ENCODE results near the gene QPCT. TPM values are rescaled to one million over a fixed set of nuclear protein-coding genes. Genes with fewer than 3 reads are reported as not detected.

Gene QPCT
- total RNA-seq, 1 experiment from 2014 or later: 4.2 TPM

DNA sequence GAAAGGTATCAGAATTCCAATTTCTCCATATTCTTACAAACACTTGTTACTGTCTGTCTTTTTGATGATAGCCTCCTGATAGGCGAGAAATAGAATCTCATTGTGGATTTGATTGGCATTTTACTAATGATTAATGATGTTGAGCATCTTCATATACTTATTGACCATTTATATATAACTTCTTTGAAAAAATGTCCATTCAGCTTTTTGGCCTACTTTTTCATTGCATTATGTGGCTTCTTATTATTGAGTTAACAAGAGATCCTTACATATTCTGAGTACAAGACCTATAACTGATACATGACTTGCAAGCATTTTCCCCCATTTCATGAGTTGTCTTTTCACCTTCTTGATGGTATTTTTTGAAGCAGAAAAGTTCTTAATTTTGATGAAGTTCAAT, 54.6 kb downstream of the QPCT start:
- intact Hi-C loops (cut with micrococcal nuclease; ENCODE audit: unreplicated experiment): loop anchor here (5.0 to 10.0 kb wide), 2 partner anchors 433 to 876 kb away; no protein-coding TSS in a partner anchor
- no peak for DNase-seq (ENCODE audit: low spot score)
- Histone ChIP-seq H3K4me1 (ENCODE audit: insufficient read depth, low read length, poor library complexity, severe bottlenecking) (no peaks in the 10 kb centered on the region), H3K27me3 (replicated peaks; ENCODE audit: insufficient read depth, low read depth, low read length, poor library complexity) (no peaks in the 10 kb centered on the region), H3K27ac (ENCODE audit: low read depth, low read length, poor library complexity, severe bottlenecking) (no peak overlapping the region), H3K9me3 (ENCODE audit: low read depth, low read length, poor library complexity, severe bottlenecking) (no peaks in the 10 kb centered on the region), H3K36me3 (ENCODE audit: insufficient read depth, low read length, poor library complexity, severe bottlenecking) (no peaks in the 10 kb centered on the region), H3K4me3 (ENCODE audit: low read depth, low read length, poor library complexity, severe bottlenecking) (no peak overlapping the region)
- BruUV-seq (replicated peaks): no TSS peak
- ChIA-PET CTCF (no interaction called here), POLR2A (ENCODE audit: low non-redundant PET) (no interaction called here)
- TF ChIP-seq, protein P1, sequence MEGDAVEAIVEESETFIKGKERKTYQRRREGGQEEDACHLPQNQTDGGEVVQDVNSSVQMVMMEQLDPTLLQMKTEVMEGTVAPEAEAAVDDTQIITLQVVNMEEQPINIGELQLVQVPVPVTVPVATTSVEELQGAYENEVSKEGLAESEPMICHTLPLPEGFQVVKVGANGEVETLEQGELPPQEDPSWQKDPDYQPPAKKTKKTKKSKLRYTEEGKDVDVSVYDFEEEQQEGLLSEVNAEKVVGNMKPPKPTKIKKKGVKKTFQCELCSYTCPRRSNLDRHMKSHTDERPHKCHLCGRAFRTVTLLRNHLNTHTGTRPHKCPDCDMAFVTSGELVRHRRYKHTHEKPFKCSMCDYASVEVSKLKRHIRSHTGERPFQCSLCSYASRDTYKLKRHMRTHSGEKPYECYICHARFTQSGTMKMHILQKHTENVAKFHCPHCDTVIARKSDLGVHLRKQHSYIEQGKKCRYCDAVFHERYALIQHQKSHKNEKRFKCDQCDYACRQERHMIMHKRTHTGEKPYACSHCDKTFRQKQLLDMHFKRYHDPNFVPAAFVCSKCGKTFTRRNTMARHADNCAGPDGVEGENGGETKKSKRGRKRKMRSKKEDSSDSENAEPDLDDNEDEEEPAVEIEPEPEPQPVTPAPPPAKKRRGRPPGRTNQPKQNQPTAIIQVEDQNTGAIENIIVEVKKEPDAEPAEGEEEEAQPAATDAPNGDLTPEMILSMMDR (conservative IDR thresholded peaks at IDR 0.05; ENCODE audit: low read depth, low read length): no peak
- TF ChIP-seq EZH2 (IDR thresholded peaks at IDR 0.05; ENCODE audit: borderline replicate concordance, low read depth, low read length, poor library complexity, severe bottlenecking): no peak

DNA sequence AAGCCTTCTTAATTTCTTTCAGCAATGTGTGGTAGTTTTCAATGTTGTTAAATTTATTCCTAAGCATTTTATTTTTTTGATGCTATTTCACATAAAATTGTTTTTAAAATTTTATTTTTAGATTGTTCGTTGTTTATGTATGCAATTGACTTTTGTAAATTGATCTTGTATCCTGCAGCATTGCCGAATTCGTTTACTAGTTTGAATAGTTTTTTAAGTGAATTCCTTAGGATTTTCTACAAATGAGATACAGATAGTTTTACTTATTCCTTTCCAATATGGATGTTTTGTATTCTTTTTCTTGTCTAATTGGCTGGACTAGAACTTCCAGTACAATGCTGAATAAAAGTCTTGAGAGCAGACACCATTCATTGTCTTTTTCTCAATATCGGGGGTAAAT, 55.6 kb downstream of the QPCT start:
- TF ChIP-seq EZH2 (IDR thresholded peaks at IDR 0.05; ENCODE audit: borderline replicate concordance, low read depth, low read length, poor library complexity, severe bottlenecking): no peak
- TF ChIP-seq, protein P1 (conservative IDR thresholded peaks at IDR 0.05; ENCODE audit: low read depth, low read length): no peak
- intact Hi-C loops (cut with micrococcal nuclease; ENCODE audit: unreplicated experiment): no loop called here
- DNase-seq (ENCODE audit: low spot score): no peak
- no peaks in the 10 kb centered on the region for H3K9me3 ChIP-seq (ENCODE audit: low read depth, low read length, poor library complexity, severe bottlenecking)
- no peaks in the 10 kb centered on the region for H3K36me3 ChIP-seq (ENCODE audit: insufficient read depth, low read length, poor library complexity, severe bottlenecking)
- ChIA-PET CTCF (no interaction called here), POLR2A (ENCODE audit: low non-redundant PET) (no interaction called here)
- H3K4me1 ChIP-seq (ENCODE audit: insufficient read depth, low read length, poor library complexity, severe bottlenecking): no peaks in the 10 kb centered on the region
- no peaks in the 10 kb centered on the region for H3K27me3 ChIP-seq (replicated peaks; ENCODE audit: insufficient read depth, low read depth, low read length, poor library complexity)
- BruUV-seq (replicated peaks): no TSS peak
- no peak overlapping the region for H3K27ac ChIP-seq (ENCODE audit: low read depth, low read length, poor library complexity, severe bottlenecking)
- no peak overlapping the region for H3K4me3 ChIP-seq (ENCODE audit: low read depth, low read length, poor library complexity, severe bottlenecking)

DNA sequence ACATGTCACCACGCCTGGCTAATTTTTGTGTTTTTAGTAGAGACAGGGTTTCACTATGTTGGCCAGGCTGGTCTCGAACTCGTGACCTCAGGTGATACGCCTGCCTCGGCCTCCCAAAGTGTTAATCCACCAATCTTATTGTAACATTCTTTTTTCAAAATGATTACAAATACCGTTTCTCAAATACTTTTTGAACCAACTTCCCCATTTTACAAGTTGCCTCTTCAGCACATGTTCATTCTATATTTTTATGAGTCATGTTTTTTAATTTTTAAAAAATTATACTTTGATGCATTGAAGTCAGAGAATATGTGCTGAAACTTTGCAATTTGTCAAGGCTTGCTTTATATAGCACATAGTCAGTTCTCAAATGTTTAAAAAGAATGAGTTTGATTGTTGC, 58.2 kb downstream of the QPCT start:
- H3K27me3 ChIP-seq (replicated peaks; ENCODE audit: insufficient read depth, low read depth, low read length, poor library complexity): no peaks in the 10 kb centered on the region
- intact Hi-C loops (cut with micrococcal nuclease; ENCODE audit: unreplicated experiment): no loop called here
- ChIA-PET CTCF (no interaction called here), POLR2A (ENCODE audit: low non-redundant PET) (no interaction called here)
- BruUV-seq (replicated peaks): no TSS peak
- H3K9me3 ChIP-seq (ENCODE audit: low read depth, low read length, poor library complexity, severe bottlenecking): no peaks in the 10 kb centered on the region
- H3K36me3 ChIP-seq (ENCODE audit: insufficient read depth, low read length, poor library complexity, severe bottlenecking): no peaks in the 10 kb centered on the region
- no peak overlapping the region for H3K27ac ChIP-seq (ENCODE audit: low read depth, low read length, poor library complexity, severe bottlenecking)
- DNase-seq (ENCODE audit: low spot score): no peak
- H3K4me3 ChIP-seq (ENCODE audit: low read depth, low read length, poor library complexity, severe bottlenecking): no peak overlapping the region
- H3K4me1 ChIP-seq (ENCODE audit: insufficient read depth, low read length, poor library complexity, severe bottlenecking): no peaks in the 10 kb centered on the region
- TF ChIP-seq, protein P1 (conservative IDR thresholded peaks at IDR 0.05; ENCODE audit: low read depth, low read length): no peak
- TF ChIP-seq EZH2 (IDR thresholded peaks at IDR 0.05; ENCODE audit: borderline replicate concordance, low read depth, low read length, poor library complexity, severe bottlenecking): no peak

Measured in A673 (cell line).